Stimulated activated CD4-positive, alpha-beta T cell treated with anti-CD3 and anti-CD28 coated beads, TNF-alpha, amount 100 ng/mL, for 4 hours (primary cell): ENCODE measurements around the gene FBN1.

Source experiments
- DNase-seq, 3 experiments: peaks; one replicate each; pipeline ENCODE4 v3.0.0-alpha.2; 2020; ENCODE audit warnings: low read depth in 3 of 3

Gene FBN1

DNA sequence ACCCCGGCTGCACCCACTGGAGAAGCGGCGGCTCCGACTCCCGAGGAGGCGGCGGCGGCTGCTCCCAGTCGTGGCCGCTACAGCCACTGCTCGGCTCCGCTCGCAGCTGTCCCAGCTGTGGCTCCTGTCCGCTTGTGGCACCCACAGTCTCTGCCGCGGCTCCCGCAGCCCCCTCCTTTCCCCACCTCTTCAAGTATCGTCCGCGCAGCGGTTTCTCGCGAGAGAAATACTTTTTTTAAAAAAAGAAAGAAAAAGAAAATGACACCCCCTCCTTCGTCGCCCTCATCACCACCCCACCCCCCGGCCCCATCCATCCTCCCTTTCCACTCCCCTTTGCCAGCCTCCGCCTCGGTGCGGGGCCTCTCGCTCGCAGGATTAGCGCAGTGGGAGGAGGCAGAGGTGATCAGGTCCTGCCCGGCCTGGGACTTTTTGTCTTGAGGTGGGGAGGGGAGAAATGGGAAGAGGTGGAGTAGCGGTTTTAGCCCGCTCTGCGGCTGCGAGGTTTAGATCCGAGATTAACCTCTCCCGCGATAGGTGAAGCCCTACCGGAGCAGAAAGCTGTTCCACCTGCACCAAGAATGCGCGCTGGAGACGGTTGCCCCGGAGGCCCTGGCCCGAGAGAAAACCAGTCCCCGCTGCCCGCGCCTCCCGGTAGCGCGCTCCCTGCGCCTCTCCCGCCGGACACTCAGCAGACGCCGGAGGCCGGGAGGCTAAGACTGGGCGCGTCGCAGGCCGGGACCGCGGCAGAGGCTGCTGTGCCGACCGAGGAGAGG is at the start of gene FBN1:
Gene FBN1 (minus strand): TSS at position 152 of the 773 bp plus-strand sequence. CDS start 940 bp downstream, outside the sequence.
- no peak for DNase-seq

DNA sequence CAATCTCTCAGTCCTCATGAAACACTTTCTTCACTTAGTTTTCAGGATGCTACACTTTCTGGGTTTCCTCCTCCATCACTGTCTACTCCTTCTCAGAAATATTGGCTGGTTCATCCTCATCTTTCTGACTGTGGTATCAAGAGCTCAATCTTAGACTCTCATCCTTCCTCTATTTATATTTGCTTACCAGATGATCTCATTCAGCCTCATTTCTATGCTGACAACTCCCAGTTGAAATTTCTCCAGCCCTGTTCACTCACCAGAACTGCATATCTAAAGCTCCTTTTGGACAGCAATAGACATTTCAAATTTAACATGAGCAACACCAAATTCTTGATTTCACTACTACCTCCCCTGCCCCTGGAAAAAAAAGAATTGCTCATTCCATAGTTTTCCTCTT is 48.0 kb upstream of the FBN1 start:
- DNase-seq, result no peak

DNA sequence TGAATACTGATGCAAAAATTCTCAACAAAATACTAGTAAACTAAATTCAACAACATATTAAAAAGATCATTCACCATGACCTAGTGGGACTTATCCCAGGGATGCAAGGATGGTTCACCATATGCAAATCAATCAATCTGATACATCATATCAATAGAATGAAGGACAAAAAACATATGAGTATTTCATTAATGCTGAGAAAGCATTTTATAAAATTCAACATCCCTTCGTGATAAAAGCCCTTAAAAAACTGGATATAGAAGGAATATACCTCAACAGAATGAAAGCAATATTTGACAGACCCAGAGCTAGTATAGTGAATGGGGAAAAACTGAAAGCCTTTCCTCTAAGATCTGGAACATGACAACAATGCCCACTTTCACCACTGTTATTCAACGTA is 43.0 kb upstream of the FBN1 start:
- DNase-seq, result no peak

DNA sequence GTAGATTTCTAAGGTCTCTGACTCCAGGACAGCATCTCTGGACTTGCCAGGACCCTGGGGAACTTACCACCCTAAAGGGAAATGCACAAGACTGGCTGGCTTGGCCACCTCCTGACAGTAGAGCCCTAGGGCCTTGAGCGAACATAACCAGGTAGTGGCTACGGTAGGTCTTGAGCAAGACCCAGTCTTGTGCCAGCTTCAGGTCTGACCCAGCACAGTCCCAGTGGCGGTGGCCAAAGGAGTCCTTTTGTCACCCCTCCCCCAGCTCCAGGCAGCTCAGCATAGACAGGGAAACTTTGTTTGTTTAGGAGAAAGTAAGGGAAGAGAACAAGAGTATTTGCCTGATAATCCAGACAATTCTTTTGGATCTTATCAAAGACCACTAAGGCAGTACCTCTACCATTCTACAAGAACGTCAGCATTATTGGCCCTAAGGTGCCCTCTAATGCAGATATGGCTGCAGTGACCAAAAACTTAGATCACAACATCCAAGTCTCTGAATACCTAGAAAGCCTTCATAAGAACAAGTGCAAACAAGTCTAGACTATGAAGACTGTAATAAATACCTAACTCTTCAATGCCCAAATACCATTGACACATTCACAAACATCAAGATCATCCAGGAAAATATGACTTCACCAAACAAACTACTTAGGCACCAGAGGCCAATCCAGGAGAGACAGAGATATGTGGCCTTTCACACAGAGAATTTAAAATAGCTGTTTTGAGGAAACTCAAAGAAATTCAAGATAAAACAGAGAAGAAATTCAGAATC is 38.7 kb upstream of the FBN1 start:
- no peak for DNase-seq

DNA sequence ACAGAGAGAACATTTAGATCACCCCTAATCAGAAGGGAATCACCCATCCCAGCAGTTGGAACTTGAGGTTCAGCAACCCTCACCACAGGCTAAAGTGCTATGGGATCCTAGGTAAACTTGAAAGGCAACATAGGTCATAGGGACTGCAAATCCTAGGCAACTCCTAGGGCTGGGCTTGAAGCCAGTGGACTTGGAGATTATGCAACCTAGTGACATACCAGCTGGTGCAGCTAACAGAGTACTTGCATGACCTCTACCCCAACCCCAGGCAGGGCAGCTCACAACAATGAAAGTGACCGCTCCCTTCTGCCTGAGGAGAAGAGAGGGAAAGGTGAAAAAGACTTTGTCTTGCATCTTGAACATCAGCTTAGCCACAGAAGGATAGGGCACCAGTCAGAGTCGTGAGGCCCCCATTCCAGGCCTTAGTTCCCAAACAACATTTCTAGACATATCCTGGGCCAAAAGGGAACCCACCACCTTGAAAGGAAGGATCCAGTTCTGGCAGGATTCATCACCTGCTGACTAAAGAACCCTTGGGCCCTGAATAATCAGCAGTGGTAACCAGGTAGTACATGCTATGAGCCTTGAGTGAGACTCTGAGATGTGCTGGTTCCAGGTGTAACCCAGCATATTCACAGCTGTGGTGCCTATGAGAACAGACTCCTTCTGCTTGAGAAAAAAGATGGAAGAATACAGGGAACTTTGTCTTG is 37.6 kb upstream of the FBN1 start:
- DNase-seq, result no peak

DNA sequence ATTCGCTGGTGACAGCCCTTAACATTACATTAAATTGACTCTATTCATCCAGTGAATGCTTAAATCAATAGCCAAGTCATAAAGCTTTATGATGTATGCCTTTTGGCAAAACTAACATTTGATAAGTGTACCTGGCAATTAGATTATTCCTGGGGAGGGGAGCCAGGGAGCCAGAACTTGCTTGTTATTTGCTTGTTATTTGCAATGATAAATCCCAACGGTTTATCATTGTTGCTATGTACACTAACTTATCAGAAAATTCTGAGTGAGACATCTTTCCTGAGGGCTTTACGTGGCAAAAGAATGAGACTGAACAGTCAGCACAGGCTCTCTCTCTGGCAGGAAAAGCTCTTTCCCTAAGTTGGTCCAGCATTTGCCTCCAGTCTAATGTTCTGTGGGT is 35.8 kb upstream of the FBN1 start:
- DNase-seq, result no peak

DNA sequence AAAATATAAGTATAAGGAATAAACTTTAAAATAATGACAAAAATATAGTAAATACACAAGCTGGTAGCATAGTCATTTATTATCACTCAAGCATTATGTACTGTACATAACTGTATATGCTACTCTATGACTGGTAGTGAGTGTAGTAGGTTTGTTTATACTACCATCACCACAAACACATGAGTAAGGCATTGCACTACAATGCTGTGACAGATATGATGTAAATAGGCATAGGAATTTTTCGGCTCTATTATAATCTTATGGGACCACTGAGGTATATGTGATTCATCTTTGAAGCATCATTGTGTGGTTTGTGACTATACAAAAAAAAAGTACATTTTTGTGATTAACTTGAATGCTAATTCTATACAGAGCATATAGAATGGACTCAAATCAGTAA is 35.3 kb upstream of the FBN1 start:
- DNase-seq, result no peak

DNA sequence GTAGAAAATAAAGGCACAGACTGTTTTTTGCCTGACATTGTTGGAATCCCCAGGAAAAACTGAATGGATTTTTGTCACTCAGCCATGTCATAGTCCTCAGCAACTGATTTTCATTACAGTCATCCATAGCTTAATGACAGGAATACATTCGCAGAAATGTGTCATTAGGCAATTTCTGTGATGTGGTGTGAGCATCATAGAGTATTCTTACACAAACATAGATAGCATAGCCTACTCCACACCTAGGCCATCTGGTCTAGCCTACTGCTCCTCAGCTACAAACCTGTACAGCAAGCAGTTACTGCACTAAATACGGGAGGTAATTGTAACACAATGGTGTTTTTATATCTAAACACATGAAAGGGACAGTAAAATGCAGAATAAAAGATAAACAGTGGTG is 34.4 kb upstream of the FBN1 start:
- no peak for DNase-seq

DNA sequence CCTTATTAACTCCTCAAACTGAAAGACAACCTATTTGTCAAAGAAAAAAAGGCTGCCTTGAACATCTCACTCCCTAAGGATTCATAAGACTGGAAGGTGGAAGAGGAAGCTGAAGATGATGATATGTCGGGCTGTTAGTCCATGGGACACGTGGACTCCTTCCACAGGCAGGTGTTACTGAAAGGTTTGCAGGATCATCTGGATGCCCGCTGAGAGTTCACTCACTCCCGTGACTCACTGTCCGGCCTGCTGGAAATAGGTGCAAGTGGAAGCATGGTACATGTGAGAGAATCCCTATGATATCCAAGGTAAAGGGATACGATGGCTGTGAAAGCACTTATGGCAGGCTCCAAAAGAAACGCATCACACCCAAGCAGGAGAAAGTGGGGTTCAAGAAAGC is 33.3 kb upstream of the FBN1 start:
- no peak for DNase-seq

DNA sequence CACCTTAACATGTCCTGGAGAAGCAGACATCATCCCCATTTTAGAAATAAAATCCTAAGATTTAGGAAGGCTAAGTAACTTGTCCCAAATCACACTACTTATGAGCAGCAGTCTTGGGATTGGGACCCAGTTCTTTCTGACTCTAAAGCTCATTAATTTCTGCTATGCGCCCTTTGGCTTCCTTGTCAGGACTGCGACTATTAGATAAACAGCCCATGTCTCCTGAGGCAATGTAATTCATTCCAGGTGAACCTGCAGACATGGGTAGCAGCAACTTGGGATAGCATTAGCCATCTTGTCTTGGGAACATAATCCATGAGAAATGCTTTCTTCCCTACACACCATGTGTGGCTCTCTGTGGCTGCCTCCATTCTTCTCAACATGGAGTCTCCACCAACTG is 32.3 kb upstream of the FBN1 start:
- DNase-seq, result no peak

DNA sequence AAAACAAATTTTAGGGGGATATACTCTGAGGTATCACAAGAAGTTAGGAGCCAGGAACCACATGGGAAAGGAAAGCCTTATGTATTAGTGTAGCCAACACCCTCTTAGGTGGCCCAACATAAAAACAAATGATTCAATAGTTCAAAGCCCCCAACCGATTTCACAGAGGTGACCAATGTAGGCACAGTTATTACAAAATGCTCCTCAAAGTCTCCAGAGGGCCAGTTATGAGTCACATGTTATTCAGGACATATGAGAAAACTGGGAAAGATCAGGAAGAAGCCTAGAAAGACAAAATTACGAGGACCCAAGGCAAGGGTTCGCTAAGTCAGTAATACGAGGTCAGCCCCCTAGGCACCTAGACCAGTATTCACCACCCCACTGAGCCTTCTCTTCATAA is 29.9 kb upstream of the FBN1 start:
- no peak for DNase-seq

DNA sequence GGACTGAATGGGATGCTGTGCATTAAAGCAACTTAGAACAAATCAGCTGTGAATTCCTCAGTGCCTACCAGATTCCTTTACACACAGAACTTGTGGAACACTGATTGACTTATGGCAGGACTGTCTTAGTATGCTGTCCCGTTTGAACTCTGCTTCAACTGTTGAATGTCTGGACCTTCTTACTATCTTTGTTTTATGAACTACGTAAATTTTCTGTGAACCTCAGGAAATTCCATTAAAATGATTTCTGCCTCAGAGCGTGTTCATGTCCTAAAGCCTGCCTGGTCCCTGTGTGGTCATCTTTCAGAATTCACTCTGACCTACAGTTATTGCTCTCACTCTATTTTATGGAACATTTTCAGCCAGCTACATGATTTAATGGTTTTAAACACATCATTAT is 29.4 kb upstream of the FBN1 start:
- no peak for DNase-seq

DNA sequence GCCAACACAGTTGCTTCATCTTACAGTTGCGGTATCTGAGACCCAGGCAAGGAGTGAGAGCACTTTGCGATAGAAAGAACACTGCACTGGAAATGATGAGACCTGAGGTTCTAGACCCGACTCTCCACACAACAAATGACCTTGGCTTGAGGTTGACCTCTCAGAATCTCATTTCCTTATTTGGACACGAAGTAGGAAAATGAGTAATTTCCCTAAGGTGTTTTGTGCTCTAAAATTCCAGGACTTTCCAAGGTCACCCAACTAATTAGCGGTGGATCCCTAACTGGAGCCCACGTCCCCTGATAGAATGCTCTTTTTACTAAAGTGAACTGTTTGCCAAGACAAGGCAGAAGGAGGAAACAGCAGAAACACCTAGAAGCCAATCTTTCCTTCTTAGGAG is 26.7 kb upstream of the FBN1 start:
- no peak for DNase-seq

DNA sequence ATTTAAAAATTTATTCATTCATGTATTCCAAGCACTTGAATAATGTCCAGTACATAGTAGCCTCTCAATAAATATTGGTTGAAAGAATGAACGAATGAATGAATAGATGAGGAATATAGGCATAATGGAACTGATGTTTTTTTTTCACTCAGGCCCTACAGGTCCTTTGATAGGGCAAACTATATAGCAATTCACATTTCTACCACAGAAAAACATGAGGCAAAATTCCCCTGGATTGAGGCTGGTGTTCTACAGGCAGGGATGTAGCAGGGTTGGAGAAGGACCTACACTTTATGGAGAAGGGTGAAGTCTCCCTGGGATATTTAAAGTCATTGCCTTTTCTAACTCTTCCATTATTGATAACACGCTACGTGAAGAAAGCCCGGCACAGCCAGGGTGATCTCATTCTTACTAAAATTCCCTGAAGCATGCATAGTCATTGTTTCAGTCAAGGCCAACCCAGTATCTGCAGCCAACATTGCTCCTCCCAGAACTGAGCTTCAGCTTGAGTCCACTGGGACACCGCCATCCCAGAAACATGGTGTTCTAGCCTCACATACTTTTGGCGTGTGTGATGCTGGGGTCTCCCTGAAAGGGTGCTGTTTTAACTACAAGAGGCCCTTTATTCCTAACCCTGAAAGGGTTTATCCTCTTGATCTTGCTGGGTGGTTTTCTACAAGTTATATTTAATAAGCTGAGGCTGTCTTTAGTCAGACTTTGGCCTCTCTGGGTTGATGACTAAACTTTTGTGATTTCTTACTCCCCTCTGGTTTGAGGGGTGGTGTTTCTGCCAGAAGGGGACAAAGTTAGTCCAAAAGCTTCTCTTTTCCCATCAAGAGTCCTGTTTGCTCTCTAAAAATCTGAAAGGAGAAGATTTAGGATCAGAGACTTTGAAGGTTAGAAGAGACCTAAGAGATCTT is 25.9 kb upstream of the FBN1 start:
- no peak for DNase-seq

DNA sequence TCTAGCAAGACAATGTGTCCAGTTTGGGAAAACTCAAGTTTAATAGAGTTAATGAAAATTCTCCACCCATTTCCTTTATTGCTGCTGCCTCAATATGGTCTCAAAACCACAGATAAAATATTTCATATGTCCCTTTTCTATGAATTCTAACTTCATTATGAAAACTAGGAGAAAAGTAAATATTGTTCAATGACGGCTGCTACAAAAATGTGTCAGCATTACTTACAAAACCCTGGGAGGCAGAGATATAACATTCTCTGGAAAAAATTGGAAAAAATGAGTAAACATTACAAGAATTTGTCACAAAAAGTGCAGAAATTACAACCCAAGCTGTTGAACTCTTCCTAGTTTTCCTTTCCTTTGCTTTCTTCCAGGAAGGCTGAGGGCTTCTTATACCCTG is 22.2 kb upstream of the FBN1 start:
- no peak for DNase-seq

DNA sequence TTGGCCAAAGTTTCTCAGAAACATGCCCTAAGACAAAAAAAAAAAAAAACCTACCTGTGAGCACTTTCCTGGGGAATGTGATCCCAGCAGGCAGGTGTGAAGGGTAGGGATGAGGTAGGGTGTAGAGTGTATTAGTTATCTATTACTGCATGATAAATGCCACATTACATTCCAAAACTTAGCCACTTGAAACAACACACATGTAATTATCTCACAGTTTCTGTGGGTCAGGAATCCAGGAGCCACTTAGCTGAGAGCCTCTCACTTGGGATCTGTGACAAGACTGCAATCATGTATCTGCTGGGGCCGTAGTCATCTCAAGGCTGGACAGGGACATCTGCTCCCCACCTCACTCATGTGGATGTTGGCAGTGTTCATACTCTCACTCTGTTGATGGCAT is 18.9 kb upstream of the FBN1 start:
- no peak for DNase-seq

DNA sequence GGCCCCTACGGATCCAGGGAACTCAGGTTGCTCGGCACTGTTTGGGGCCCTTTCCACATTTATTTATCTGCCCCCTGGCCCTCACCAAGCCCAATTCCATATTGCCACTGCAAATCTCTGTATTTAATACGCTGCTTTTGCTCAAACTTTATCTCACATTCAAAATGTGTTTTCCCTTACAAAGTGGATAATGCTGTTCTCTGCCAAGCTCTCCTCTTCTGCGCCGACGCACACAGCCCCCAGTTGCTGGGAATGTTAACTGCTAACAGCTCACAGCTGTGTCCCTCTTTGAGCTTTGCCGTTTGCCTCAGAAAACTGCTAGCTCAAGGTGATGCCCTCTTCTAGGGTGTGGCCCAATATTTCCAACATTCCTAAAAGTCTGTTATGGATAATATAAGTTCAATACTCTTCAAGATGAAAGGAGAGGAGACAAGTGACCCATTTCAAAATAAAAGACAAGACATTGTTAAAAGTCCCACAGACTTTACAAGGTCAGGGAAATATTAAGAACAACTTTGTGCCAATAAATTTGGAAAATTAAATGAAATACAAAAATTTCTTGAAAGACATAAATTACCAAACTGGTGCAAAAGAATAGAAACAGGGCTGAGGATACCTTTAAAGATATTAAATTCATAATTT is 12.6 kb upstream of the FBN1 start:
- no peak for DNase-seq

DNA sequence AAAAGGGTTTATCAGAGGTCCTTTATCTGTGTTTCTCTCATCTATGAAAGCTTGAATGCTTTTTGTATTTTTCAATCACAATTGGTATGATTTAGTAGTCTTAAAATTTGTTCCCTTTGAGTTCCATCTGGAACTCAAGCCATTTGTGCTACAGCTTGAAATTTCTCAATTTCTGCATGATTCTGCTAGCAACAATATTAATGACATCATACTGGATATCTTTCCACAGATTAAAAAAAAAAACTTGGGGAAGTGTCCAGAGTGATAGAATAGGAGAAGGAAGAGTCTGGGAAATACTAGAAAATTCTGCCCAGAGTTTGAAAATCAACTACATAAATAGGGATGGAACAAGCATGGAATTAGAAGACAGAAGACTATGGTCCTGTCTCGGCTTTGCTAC is 9.3 kb upstream of the FBN1 start:
- no peak for DNase-seq

DNA sequence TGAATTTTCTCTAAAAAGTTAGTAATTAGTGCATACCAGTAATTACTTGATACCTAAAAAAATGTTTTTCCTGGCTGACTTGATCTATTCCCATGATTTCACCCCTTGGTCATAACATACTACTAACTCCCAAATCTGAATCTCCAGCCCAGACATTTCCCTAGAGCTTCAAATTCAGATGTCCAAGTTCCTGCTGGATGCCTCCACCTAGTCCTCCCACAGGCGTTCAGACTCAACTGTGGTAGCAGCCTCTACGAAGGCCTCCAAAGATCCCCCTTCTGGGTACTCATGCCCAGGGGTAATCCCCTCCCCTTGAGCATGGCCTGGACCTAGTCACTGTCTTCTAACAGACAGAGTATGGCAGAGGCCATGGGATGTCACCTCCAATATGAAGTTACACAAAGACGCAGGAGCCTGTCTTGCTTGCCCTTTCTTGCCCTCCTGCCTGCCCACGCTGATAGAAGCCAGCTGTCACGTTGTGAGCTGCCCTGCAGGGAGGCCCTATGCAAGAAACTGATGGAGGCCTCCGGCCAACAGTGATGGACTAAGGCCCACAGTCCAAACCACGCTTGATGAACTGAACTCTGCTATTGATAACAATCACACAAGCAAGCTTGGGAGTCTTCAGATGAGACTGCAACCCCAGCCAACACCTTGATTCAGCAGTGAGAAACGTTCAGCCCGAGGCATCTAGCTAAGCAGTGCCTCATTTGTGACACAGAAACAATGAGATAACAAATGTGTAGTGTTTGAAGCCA is 8.6 kb upstream of the FBN1 start:
- DNase-seq, result no peak

DNA sequence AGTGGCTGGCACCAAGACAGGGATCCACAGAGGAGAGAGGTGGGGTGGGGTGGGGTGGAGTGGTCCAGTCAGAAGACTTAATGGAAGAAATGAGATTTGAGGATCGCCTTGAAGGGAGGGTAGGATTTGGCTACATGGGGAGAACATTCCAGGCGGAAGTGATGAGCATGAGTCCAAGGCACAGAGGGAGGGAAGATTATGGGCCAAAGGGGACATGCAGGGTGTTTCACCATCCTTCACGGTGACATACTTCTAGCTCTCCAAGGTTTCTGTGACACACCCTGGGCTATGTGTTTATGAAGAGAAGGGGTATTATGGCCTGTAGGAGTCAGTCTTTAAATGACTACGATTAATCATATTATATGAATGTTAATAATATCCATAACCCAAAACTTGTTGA is 7.7 kb upstream of the FBN1 start:
- DNase-seq, result no peak
